GM21529 (cell line): ENCODE measurements around the gene DLAT.
A peak's percentile ranks its signal among the peaks of the same experiment; 100 is the strongest.
"Not testable (repeated sequence)": the region's sequence is repeated elsewhere in the genome, so short reads cannot be mapped to it uniquely, and the experiment has no call there.

ENCODE experiments used
- ATAC-seq: cut with Tn5 transposase; IDR thresholded peaks from one replicate; pipeline ENCODE4 v1.9.1; 2021; ENCODE audit not compliant: unreplicated experiment

The DLAT gene

GRCh38 chr11:112004389-112004788 is 20.8 kb upstream of the DLAT start:
- ATAC-seq = peak; percentile 94

DNA sequence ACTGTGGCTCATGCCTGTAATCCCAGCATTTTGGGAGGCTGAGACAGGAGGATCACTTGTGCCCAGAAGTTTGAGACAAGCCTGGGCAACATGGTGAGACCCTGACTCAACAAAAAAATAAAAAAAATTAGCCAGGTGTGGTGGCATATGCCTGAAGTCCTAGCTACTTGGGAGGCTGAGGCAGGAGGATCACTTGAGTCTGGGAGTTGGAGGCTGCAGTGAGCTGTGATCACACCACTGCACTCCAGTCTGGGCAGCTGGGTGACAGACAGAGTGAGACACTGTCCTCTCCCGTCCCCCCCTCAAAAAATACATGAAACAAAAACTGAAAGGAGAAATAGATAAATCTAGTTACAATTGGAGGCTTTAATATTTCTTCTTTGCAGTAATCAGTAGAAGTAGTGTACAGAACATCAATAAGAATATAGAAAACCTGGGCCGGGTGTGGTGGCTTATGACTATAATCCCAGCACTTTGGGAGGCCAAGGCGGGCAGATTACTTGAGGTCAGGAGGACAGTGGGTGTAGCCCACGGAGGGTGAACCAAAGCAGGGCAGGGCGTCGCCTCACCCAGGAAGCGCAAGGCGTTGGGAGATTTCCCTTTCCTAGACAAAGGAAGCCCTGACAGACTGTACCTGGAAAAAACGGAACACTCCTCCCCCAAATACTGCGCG is 19.6 kb upstream of the DLAT start:
- no peak for ATAC-seq

DNA sequence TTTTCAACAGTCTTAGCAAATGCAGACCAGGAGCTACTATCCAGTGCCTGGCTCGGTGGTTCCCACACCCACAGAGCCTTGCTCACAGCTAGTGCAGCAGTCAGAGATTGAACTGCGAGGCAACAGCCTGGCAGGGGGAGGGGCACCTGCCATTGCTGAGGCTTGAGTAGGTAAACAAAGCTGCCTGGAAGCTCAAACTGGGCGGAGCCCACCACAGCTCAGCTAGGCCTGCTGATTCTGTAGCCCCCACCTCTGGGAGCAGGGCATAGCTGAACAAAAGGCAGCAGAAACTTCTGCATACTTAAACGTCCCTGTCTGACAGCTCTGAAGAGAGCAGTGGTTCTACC is 19.1 kb upstream of the DLAT start:
- not testable (repeated sequence) for ATAC-seq

DNA sequence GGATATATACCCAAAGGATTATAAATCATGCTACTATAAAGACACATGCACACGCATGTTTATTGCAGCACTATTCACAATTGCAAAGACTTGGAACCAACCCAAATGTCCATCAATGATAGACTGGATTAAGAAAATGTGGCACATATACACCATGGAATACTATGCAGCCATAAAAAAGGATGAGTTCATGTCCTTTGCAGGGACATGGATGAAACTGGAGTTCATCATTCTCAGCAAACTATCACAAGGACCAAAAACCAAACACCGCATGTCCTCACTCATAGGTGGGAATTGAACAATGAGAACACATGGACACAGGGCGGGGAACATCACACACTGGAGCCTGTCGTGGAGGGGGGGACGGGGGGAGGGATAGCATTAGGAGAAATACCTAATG is 13.8 kb upstream of the DLAT start:
- not testable (repeated sequence) for ATAC-seq

- ATAC-seq = no peak
These were observed 12.3 kb upstream of the DLAT start for GRCh38 chr11:112012874-112013273.

- ATAC-seq = no peak
These were observed 11.6 kb upstream of the DLAT start for GRCh38 chr11:112013497-112014164.

DNA sequence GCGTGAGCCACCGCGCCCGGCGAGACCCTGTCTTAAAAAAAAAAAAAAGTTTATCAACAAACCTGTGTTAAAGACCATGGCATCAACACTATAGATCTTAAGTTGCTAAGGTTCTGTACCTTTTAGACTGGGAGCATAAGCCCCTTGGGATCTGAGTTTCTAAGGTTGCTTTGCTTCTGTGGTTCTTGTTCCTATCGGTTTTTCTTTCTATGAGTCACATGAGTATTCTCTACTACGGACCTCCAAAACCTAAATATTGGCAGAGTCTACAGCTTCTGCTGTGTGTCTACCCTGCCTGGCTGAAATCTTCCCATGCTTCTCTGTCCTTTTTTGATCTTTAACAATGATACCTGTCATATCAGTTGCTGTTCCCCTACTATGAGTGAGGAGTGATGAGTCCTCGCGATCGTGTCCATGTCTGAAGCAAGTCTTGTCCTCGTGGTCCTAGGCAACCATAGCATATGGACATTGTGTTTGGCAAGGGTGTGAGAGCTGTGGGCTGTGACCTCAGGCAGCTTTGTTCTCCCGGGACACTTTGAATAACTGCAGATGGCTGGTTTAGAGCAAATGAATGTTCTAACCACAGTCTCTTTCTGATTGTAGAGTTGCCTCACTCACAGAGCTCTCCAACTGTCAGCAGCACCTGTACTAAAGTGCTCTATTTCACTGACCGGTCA is 9.0 kb upstream of the DLAT start:
- peak; percentile 86 for ATAC-seq

DNA sequence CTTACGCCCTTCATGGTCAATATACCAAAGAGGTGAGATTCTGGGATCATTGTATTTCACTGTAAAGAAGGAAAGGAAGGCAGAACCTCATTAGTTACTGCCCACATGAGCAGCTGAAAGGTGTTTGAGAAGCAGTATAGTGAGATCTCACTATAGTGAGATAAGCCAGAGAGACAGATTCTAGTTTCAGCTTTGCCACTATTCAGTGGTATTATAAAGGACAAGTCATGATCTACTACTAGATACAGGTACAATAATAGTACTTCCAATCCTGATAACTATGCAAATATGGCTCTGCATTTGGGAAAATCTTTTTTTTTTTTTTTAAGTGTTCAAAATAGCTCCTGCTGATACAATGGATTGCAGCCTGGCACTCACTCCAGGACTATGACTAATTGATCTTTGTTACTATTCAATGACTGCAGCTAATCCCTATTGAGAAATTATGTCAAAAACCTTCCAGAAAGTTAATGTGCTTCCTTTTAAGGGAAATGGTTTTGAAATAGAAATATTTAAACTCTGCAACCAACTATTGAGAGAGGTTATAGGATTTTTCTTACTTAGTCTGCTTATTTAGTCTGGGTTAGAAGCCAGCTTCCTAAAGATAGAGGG is 8.3 kb upstream of the DLAT start:
- ATAC-seq = peak; percentile 46

DNA sequence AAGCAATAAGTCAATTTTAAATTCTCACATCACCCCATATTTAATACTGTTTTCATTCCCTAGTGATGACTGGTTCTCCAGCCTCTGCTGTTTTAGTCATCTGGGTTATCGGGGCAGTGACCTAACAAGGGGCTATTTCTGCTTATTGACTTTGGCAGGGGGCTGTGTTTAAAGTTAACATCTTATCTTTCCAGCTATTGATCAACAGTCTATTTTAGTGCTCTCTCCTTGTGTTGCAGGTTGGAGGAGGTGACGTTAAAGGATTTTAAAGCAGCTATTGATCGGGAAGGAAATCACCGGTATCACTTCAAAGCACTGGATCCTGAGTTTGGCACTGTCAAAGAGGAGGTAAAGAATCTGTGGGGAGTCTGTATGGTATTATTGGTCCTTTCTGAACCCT is 7.7 kb upstream of the DLAT start:
- ATAC-seq = no peak

- no peak for ATAC-seq
These were observed 6.1 kb upstream of the DLAT start for GRCh38 chr11:112019066-112019465.

DNA sequence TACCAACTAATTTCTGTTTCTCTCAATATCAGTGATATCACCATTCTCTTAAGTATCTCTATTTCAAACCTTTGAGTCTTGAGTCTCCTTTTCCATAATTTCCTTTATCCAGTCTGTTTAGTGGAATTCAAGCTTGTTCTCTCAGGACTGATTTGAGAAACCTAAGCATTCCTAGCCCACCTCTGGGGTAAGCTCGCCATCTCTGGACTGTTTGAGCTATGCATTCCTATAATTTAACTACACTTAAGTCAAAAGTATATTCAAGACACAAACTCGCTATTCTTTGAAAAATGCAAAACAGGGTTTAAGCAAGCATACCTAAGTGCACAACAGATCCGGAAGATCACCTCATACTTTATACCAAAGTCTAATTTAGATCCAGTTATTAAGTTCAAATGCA is 2.1 kb upstream of the DLAT start:
- ATAC-seq = no peak

DNA sequence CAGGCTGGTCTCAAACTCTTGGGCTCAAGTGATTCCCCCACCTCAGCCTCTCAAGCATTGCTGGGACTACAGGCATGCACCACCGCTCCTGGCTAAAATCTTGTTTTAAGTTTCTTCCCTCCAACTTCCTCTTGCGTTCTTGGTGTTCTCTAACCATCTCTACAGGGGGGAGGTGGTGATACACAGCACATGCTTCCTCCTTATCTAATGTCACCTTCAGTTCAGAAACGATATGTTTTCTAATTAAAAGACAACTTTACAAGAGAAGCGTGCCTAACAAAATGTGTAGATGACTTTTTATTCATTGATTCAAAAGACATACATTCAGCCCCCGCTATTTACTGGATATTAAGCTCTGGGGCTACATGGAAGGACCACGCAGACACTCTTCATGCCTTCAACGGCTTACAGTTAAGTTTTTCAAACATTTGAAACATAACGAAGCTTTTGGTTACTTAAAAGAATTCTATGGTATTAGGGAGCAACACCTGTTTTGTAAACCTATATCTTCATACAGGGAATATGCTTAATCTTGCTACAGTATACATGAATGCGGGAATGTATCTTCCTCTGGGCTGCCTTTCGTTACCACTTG is 933 bp upstream of the DLAT start:
- ATAC-seq = peak; percentile 49

GRCh38 chr11:112025707-112026106 is 499 bp downstream of the DLAT start:
- ATAC-seq = no peak

GRCh38 chr11:112026784-112027410 is 1.7 kb downstream of the DLAT start:
- not testable (repeated sequence) for ATAC-seq

DNA sequence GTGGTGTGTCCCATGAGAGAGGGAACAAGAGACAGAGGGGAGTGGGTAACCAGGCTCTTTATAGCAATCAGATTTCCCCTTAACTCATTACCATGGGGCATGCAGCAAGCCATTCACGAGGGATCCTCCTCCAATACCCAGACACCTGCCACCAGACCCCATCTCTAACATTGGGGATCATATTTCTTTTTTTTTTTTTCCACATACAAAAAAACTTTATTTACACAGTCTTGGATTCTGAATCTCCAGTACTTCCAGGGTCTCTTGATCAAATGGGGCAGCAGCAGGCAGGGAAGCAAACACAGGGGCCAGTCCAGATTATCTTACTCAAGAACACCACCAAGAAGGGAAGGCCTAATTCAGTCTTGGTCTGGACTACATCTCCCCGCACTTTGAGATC is 4.3 kb downstream of the DLAT start:
- no peak for ATAC-seq

DNA sequence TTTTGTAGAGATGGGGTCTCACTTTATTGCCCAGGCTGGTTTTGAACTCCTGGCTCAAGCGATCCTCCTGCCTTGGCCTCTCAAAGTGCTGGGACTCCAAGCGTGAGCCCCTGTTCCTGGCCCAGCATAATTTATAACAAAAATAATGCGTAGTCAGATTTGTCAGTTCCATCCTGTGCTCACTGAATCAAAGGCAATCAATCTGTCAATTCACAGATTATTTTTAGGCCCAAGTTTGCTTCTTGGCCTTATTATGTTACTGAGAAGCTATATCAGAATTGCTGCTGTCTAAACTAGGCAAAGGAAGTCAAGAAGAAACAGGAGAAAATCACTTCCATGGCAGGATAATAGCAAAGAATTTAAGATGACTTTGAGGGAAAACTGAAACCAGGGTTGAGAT is 8.7 kb downstream of the DLAT start:
- ATAC-seq = no peak

DNA sequence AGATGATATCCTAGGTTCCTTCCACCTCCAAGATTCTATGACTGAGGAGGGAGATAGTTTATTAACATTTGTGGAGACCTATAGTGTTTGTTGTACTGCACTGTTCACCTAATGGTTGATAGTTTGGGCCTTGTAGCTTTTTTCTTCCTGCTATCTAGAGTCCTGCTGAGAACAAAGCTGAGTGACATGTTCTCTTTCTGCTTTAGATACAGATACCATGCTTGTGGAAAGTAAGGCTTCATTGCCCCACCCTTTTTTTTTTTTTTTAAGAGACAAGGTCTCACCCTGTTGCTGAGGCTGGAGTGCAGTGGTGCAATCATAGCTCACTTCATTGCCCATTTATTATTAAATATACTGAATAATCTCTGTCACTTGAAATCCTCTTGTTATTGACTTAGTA is 12.3 kb downstream of the DLAT start:
- no peak for ATAC-seq

- ATAC-seq = no peak
These were observed 17.2 kb downstream of the DLAT start for GRCh38 chr11:112042161-112042960.

GRCh38 chr11:112042961-112043304 is 17.7 kb downstream of the DLAT start:
- ATAC-seq = no peak

DNA sequence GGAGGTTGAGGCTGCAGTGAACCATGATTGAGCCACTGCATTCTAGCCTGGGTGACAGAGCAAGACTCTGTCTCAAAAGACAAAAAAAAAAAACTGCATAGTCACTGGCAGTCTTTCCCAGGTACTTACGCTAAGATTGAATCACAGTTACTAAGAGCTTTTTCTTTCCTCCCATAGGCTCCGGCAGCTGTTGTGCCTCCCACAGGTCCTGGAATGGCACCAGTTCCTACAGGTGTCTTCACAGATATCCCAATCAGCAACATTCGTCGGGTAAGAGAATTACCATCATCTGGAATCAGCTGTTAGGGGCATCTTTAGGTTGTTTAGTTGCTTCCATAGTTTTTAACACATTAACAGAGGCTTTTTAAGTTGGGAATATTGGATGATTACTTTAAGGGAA is 19.8 kb downstream of the DLAT start:
- ATAC-seq = no peak
